Body of pancreas (tissue), 4 donors: ENCODE measurements around the gene SYCP3.

Experiments
- CTCF ChIP-seq, 7 experiments: fragments of 450-650 bp in 4 of 7; fragments of 200-600 bp in 3 of 7; sonication (generic) in 3 of 7; IDR thresholded peaks; one replicate each; pipeline ENCODE4 v1.5.1; 2016 to 2019; ENCODE audit warnings: antibody characterized with exemption in 7 of 7
- POLR2A ChIP-seq, 3 donors: fragments of 450-650 bp; IDR thresholded peaks; one replicate each; pipeline ENCODE4 v1.6.1; 2016; ENCODE audit warnings: antibody characterized with exemption in 3 of 3, mild to moderate bottlenecking in 2 of 3

GRCh38 chr12:101732318-101732717, 6.9 kb downstream of the SYCP3 start:
- TF ChIP-seq POLR2A (IDR thresholded peaks at IDR 0.05) (no peak), CTCF (IDR thresholded peaks at IDR 0.05) (no peak)
